Right cardiac atrium (tissue), 5 donors: ENCODE results near the gene MLH3. TPM values are rescaled to one million over a fixed set of nuclear protein-coding genes. Genes with fewer than 3 reads are reported as not detected.
A peak's percentile ranks its signal among the peaks of the same experiment; 100 is the strongest.

ENCODE experiments used
- ATAC-seq, 2 donors: fragments of 200-7000 bp; cut with Tn5 transposase; one replicate each; pipeline versions ENCODE4 v1.8.0 to v1.9.1; 2020; ENCODE audit warnings: moderate library complexity in 2 of 2, mild to moderate bottlenecking in 1 of 2
- DNase-seq, 3 donors: peaks; one replicate each; pipeline ENCODE4 v3.0.0-alpha.2; 2020
- H3K27ac ChIP-seq: one replicate; pipeline ENCODE4 v1.5.1; 2013; ENCODE audit warnings: mild to moderate bottlenecking, low read length, control low read depth, moderate library complexity
- H3K27me3 ChIP-seq: one replicate; pipeline ENCODE4 v1.6.1; 2013; ENCODE audit not compliant: control insufficient read depth, insufficient read depth
- H3K4me1 ChIP-seq: one replicate; pipeline ENCODE4 v1.6.1; 2013; ENCODE audit warnings: low read length; ENCODE audit not compliant: control insufficient read depth, insufficient read depth
- H3K4me3 ChIP-seq: one replicate; pipeline ENCODE4 v1.5.1; 2013; ENCODE audit warnings: low read length, control low read depth
- H3K9me3 ChIP-seq: one replicate; pipeline ENCODE4 v1.6.1; 2013; ENCODE audit warnings: low read length; ENCODE audit not compliant: control insufficient read depth
- WGBS: extraction: QIAGEN DNeasy Blood & Tissue Kit; methylation state at CpG from one replicate; pipeline ENCODE4 v1.1.7; 2013; 5-methylcytosine and 5-hydroxymethylcytosine counted together
- intact Hi-C, 4 donors: fragments of 100-400 bp; cut with DNase I; formaldehyde crosslinking; loops; one replicate each; pipeline versions ENCODE4 v1.11.0 to v1.14.0; 2022 to 2023
- polyA plus RNA-seq: library from polyadenylated mRNA; stranded (reverse); fragments of 200-250 nt; gene quantifications from one replicate; pipeline ENCODE4 v1.2.3, GENCODE V29; 2013
- total RNA-seq, 4 donors: library from RNA; stranded (reverse); fragmentation: NEBNext Ultra II Directional; extraction: Animal tissue kit (Norgen Biotek cat#: 25700); gene quantifications; one replicate each; pipeline ENCODE4 v1.2.1, GENCODE V29; 2021
- donor health status: healthy with polysubstance abuse.
- donor health status: DM: no; HTN: yes; CAD: no.
- donor health status: DM: no; HTN: no; CAD: no.
- donor health status: DM: no; HTN: yes; CAD: no; lungs with severe emphysema.
- donor health status: DM: yes; HTN: yes; CAD: no.

The MLH3 gene
- total and polyA plus RNA-seq, 5 donors: 12.5 to 27.7 (median 24.6) TPM

GRCh38 chr14:75049731-75050201 is 1.5 kb downstream of the MLH3 start:
- 75% methylated on average over 3 of the region's 3 CpGs for WGBS
- no peak overlapping the region for H3K4me3 ChIP-seq
- intact Hi-C loops: no loop called here
- H3K4me1 ChIP-seq: no peaks in the 10 kb centered on the region
- H3K9me3 ChIP-seq: no peaks in the 10 kb centered on the region
- DNase-seq: no peak
- no peaks in the 10 kb centered on the region for H3K27me3 ChIP-seq
- H3K27ac ChIP-seq: peak overlapping the region; percentile 68
- no peak for ATAC-seq

- intact Hi-C loops: no loop called here
- no peak overlapping the region for H3K4me3 ChIP-seq
These were observed 2.1 kb downstream of the MLH3 start for GRCh38 chr14:75049136-75049535.

GRCh38 chr14:75048101-75048500 is 3.2 kb downstream of the MLH3 start:
- ATAC-seq (no peak), DNase-seq (no peak)
- WGBS: 76% methylated on average over 2 of the region's 2 CpGs
- no peaks in the 10 kb centered on the region for H3K9me3 ChIP-seq
- H3K4me1 ChIP-seq: no peaks in the 10 kb centered on the region
- no peak overlapping the region for H3K27ac ChIP-seq
- no peaks in the 10 kb centered on the region for H3K27me3 ChIP-seq
- H3K4me3 ChIP-seq: no peak overlapping the region
- intact Hi-C loops: no loop called here

More at GRCh38 chr14:75049136-75049535, 2.1 kb downstream of the MLH3 start:
- Histone ChIP-seq H3K4me1 (no peaks in the 10 kb centered on the region), H3K9me3 (no peaks in the 10 kb centered on the region), H3K27ac (peak overlapping the region; percentile 68), H3K27me3 (no peaks in the 10 kb centered on the region)
- peak; percentile 45 to 66 for ATAC-seq
- 59% methylated on average over 5 of the region's 5 CpGs for WGBS
- no peak for DNase-seq

- no peak for ATAC-seq
- 94% methylated on average over 4 of the region's 4 CpGs for WGBS
- H3K4me3 ChIP-seq: no peak overlapping the region
- no peak for DNase-seq
- intact Hi-C loops: no loop called here
- no peaks in the 10 kb centered on the region for H3K4me1 ChIP-seq
- H3K9me3 ChIP-seq: no peaks in the 10 kb centered on the region
- H3K27me3 ChIP-seq: no peaks in the 10 kb centered on the region
- H3K27ac ChIP-seq: no peak overlapping the region
These were observed 3.8 kb downstream of the MLH3 start for GRCh38 chr14:75047506-75047905.

- no peaks in the 10 kb centered on the region for H3K27me3 ChIP-seq
- H3K4me3 ChIP-seq: no peak overlapping the region
- ATAC-seq (no peak), DNase-seq (no peak)
- no peaks in the 10 kb centered on the region for H3K4me1 ChIP-seq
- intact Hi-C loops: no loop called here
- no peaks in the 10 kb centered on the region for H3K9me3 ChIP-seq
- WGBS: 95% methylated on average over 3 of the region's 3 CpGs
- no peak overlapping the region for H3K27ac ChIP-seq
These were observed 4.4 kb downstream of the MLH3 start for GRCh38 chr14:75046899-75047298.

GRCh38 chr14:75046275-75046674 is 5.0 kb downstream of the MLH3 start:
- Histone ChIP-seq H3K27ac (no peak overlapping the region), H3K27me3 (no peaks in the 10 kb centered on the region), H3K9me3 (no peaks in the 10 kb centered on the region), H3K4me3 (no peak overlapping the region), H3K4me1 (no peaks in the 10 kb centered on the region)
- no peak for ATAC-seq
- 78% methylated on average over 5 of the region's 5 CpGs for WGBS
- intact Hi-C loops: no loop called here
- no peak for DNase-seq

GRCh38 chr14:75044752-75045151 is 6.5 kb downstream of the MLH3 start:
- no peaks in the 10 kb centered on the region for H3K27me3 ChIP-seq
- no peak for ATAC-seq

GRCh38 chr14:75044322-75044721 is 6.9 kb downstream of the MLH3 start:
- H3K9me3 ChIP-seq: no peaks in the 10 kb centered on the region
- DNase-seq: no peak
- H3K27ac ChIP-seq: no peak overlapping the region
- H3K4me1 ChIP-seq: no peaks in the 10 kb centered on the region
- H3K27me3 ChIP-seq: no peaks in the 10 kb centered on the region
- WGBS: 30% methylated on average over 2 of the region's 2 CpGs
- intact Hi-C loops: no loop called here
- H3K4me3 ChIP-seq: no peak overlapping the region
- no peak for ATAC-seq

More at GRCh38 chr14:75044752-75045151, 6.5 kb downstream of the MLH3 start:
- no peak for DNase-seq
- H3K4me1 ChIP-seq: no peaks in the 10 kb centered on the region
- 80% methylated on average over 8 of the region's 8 CpGs for WGBS
- H3K9me3 ChIP-seq: no peaks in the 10 kb centered on the region
- intact Hi-C loops: no loop called here
- no peak overlapping the region for H3K27ac ChIP-seq
- no peak overlapping the region for H3K4me3 ChIP-seq

GRCh38 chr14:75042035-75042434 is 9.2 kb downstream of the MLH3 start:
- H3K4me3 ChIP-seq: no peak overlapping the region
- no peak for DNase-seq
- H3K9me3 ChIP-seq: no peaks in the 10 kb centered on the region
- H3K4me1 ChIP-seq: no peaks in the 10 kb centered on the region
- 67% methylated on average over 6 of the region's 6 CpGs for WGBS
- H3K27ac ChIP-seq: no peak overlapping the region
- no peak for ATAC-seq
- no peaks in the 10 kb centered on the region for H3K27me3 ChIP-seq
- intact Hi-C loops: no loop called here

GRCh38 chr14:75041613-75042012 is 9.7 kb downstream of the MLH3 start:
- no peaks in the 10 kb centered on the region for H3K27me3 ChIP-seq
- H3K9me3 ChIP-seq: no peaks in the 10 kb centered on the region
- no peak overlapping the region for H3K27ac ChIP-seq
- no peak overlapping the region for H3K4me3 ChIP-seq
- DNase-seq (no peak), ATAC-seq (no peak)
- intact Hi-C loops: no loop called here
- WGBS: 91% methylated on average over 4 of the region's 4 CpGs
- H3K4me1 ChIP-seq: no peaks in the 10 kb centered on the region

- intact Hi-C loops: no loop called here
- Histone ChIP-seq H3K9me3 (no peaks in the 10 kb centered on the region), H3K27ac (no peak overlapping the region), H3K27me3 (no peaks in the 10 kb centered on the region), H3K4me1 (no peaks in the 10 kb centered on the region), H3K4me3 (no peak overlapping the region)
- WGBS: 98% methylated on average over 2 of the region's 2 CpGs
- no peak for DNase-seq
- ATAC-seq: no peak
These were observed 10.3 kb downstream of the MLH3 start for GRCh38 chr14:75040959-75041358.

- intact Hi-C loops: no loop called here
- no peaks in the 10 kb centered on the region for H3K9me3 ChIP-seq
- H3K27me3 ChIP-seq: no peaks in the 10 kb centered on the region
- no peak overlapping the region for H3K4me3 ChIP-seq
- DNase-seq (no peak), ATAC-seq (peak; percentile 20 to 54)
- 51% methylated on average over 1 of the region's 1 CpG for WGBS
- H3K4me1 ChIP-seq: no peaks in the 10 kb centered on the region
- no peak overlapping the region for H3K27ac ChIP-seq
These were observed 10.8 kb downstream of the MLH3 start for GRCh38 chr14:75040507-75040906.
